Femur (tissue), 1 donor: ENCODE measurements around the gene KLHL21.
"Not testable (repeated sequence)": the region's sequence is repeated elsewhere in the genome, so short reads cannot be mapped to it uniquely, and the experiment has no call there.

Experiments used
- DNase-seq: peaks from one replicate; pipeline ENCODE4 v3.0.0-alpha.2; 2017

The KLHL21 gene

DNA sequence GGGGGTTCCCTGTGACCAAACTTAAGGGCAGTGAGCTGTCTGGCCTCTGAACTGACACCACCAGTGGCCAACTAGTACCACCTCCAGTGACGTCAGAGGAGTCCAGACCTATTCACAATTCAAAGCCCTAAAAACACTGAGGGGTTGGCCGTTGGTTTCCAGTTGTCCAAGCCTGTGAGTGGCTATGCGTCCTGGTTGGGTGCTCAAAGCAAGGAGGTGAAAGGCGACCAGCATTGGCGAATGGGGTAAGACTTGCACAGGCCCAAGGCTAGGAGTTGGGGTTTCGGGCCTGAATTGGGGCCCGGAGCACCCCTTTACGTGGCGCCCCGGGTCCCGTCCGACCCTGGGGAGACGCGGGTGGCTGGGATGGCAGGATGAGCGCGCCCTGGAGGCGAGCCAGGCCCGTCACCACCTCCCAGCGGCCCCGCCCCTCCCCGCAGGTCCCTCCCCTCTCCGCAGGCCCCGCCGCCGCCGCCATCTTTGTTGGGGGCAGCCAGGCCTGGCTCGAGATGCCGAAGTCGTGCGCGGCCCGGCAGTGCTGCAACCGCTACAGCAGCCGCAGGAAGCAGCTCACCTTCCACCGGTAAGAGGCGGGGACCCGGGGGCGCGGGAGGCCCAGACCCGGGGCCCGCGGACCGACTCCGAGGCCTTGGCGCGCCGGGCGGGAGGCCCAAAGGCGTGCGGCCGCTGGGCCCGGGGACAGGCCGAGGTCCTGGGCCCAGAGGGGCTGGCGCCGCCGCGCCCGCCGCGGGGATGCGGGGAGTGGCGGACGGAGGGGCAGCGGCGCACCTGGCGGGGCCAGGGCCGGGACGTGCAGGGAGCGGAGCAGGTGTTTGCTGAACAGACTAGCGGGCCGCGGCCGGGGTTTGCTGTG, 22.3 kb upstream of the KLHL21 start, which contains the start of gene THAP3:
TSS of gene THAP3 (plus strand) at position 159 of the 874 bp plus-strand sequence. CDS start at position 510, 351 bp downstream.
- DNase-seq = peak; percentile 90

DNA sequence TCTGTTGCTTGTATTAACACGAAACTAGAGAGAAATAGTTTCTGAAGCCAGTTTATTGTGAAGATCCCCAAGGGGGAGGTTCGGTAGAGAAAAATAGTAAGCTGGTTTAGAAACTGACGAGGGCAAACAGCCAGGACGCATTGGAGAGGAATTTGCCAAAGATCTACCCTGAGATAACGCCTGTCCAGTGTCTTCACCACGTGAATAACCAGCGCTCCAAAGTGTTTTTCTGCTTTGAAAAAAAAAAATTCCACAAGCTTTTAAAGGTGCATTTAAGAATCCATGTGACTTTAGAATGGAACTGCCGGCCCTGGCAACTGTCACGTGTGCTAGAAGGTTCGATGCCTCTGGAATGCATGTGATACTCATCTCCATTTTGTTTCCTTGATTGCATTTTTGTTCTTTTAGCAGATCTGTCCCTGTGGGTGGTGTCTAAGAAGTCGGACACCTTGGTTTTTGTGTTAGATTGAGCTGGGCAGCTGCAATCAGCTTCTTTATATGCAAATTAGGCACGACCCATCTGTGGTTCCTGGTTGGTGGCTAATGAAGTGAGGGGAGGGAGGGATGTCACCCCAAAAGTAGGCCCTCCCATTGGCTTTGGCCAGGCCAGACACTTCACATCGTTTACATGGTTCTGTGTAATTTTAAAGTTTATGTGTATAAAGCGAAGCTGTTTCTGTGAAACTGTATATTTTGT, 20.7 kb upstream of the KLHL21 start:
- no peak for DNase-seq

DNA sequence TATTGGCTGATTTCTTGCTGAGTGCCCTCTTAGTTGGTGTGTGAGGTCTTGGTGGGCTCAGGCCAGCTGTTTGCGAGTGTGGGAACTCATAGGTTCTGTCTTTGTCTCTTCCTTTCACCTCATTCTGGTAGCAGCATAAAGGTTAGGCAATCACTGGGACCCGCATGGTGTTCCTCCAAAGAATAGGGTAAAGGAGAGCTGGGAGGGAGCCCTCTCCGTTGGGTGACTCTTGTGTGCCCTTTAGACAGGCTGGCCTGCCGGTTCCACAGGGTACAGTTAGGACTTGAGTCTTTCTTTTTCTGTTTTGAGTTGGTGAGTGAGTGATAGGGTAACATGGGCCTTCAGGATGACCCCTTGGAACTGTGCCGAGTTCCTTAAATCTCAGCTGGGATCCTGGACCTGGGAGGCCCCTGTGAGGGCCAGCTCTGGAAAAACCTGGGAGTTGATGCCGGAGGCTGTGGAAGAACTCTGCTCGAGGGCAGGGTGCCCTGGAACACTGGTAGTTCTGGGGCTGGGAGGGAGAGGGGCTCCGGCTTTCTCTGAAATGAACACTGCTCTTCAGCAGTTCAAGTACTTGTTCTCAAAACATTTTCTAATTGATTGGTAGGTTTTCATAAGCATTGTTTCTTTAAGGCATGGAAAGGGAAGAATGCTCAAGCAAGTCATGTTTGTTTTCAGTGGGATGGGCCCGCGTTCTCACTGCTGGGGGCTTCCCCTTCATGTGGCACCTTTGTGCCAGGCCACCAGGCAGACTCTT, 19.9 kb upstream of the KLHL21 start:
- DNase-seq = no peak

GRCh38 chr1:6621429-6622391, 19.0 kb upstream of the KLHL21 start:
- DNase-seq = no peak

DNA sequence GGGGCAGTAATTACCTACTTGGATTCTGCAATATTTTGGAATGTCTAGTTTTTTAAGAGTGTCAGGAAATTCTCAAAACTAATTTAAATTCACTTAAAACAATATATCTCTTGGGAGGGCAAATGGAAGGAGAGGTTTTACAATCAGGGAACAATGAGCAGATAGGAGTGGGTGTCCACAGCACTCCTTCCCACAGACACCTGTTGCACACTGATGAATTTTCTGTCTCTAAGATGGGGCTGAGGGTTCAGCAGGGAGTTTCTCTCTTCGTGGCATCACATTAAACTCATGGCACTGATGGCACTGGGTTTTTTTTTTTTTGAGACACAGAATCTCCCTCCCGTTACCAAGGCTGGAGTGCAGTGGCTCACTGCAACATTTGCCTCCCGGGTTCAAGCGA, 16.4 kb upstream of the KLHL21 start:
- no peak for DNase-seq

GRCh38 chr1:6614929-6615785, 12.5 kb upstream of the KLHL21 start:
- peak; percentile 33 for DNase-seq

GRCh38 chr1:6614019-6614928, 11.6 kb upstream of the KLHL21 start:
- peak; percentile 66 for DNase-seq

GRCh38 chr1:6613361-6614018, 10.8 kb upstream of the KLHL21 start, which contains the start of gene PHF13:
Gene PHF13, plus strand, starts transcription at chr1:6613731. Its CDS starts 336 bp downstream, at chr1:6614067.
- DNase-seq = peak; percentile 100

GRCh38 chr1:6612641-6613360, 10.1 kb upstream of the KLHL21 start:
- peak; percentile 71 for DNase-seq

GRCh38 chr1:6603915-6604558, 1.4 kb upstream of the KLHL21 start:
- peak; percentile 83 for DNase-seq

GRCh38 chr1:6603238-6603914, 707 bp upstream of the KLHL21 start:
- DNase-seq = peak; percentile 89

DNA sequence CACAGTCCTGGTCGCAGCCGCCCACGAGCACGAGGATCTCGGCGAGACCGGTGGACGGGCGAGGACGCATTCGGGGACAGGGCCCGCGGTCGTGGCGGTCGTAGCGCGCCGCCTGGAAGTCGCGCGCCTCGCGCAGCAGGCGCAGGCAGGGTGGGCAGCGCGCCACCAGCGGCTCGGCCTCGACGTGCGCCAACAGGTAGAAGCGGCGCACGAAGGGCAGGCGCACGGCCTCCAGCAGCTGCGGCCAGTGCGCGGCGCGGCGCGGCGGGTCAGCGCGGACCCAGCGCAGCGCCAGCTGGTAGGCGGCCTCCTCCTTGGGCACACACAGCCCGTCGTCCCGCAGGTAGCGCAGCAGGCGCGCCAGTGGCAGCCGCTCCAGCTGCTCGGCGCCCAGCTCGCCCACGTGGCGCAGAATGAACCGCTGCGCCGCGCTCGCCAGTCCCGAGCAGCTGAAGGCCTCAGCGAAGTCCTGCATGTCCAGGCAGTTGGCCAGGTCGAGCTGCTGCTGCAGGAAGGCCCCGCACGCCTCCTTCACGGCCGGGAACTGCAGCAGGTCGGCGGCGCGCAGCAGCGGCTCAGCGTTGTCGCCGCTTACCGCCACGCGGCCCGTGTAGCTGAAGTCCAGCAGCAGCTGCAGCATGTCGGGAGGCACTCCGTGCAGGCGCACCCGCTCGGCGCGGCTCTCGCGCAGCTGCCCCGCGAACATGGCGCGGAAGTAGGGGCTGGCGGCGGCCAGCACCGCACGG, 573 bp downstream of the KLHL21 start:
- DNase-seq = no peak

DNA sequence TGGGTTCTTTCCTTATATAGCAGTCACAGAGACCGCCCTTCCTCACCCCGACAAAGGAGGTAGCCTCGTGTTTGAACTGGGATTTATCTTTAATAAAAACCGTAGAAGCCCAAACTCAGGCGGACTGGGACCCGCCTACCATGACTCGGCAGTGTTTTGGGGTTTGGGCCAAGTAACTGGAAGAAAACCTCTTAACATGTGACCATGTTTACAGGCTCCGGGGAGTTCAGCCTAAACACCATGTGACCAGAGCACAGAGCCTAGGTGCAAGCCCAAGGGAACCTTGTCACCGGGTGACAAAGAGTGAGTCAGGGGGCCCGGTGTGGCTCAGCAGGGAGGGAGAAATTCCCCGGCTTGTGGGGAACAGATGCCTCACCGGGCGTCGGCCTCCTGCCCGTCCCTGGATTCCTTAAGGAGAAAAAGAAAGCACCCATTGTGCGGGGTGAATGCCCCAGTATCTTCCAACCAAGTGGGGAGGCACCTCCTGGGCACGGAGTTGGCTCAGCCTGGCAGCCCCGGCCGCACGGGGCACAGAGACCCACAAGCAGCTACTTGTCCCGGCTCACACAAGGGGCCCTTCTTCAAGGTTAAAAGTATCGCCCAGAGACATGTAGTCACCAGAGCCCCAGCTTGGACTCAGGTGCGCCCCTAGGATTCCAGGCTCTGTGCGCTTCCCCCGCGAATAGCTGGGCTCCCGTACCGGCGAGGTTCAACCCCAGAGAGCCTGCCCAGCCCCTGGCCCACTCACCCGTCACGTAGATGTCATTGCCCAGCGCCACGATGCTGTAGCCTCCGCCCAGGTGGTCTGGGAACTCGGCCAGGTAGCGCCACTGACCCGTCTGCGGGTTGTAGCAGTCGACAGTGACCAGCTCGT, 1.4 kb downstream of the KLHL21 start:
- peak; percentile 80 for DNase-seq

DNA sequence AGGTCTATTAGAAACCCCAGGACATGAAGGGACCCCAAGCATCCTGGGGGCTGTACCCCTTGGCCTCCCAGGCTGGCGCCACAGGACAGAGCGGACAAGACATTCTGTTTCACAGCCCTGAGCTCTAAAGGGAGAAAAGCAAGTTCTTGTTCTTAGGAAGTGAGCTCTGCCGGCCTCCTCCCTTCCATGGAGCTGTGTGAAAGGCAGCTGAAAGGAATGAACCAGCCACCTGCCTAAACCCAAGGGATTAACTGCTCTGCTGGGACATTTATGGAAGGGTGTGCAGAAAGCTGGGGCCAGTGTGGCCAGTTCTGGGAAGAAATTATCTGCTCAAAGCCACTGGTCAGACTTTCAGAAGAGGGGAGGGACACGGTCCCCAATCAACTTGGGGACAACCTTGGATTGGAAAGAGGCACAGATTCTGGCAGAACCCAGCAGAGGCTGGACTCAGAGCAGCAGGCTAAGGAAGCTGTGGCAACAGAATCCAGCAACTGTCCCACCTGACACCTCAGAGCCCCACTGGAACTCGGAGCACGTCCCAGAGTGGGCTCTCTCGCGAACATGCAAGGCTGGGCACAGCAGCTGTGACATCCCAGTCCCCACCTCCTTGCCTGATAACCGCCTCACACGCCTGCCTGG, 2.1 kb downstream of the KLHL21 start:
- DNase-seq = no peak

GRCh38 chr1:6599991-6600390, 2.7 kb downstream of the KLHL21 start:
- DNase-seq = not testable (repeated sequence)
